HCEC 1CT (cell line): ENCODE data around the gene SKAP2.

Source experiments
- DNase-seq: peaks from one replicate; pipeline ENCODE4 v3.0.0-alpha.2; 2017

Gene SKAP2

GRCh38 chr7:26735976-26736600, 128.3 kb downstream of the SKAP2 start:
- DNase-seq, result no peak

GRCh38 chr7:26729150-26729775, 135.1 kb downstream of the SKAP2 start:
- no peak for DNase-seq

GRCh38 chr7:26726051-26726450, 138.3 kb downstream of the SKAP2 start:
- DNase-seq, result no peak

GRCh38 chr7:26724795-26725194, 139.6 kb downstream of the SKAP2 start:
- no peak for DNase-seq

GRCh38 chr7:26723129-26723528, 141.3 kb downstream of the SKAP2 start:
- DNase-seq, result no peak

- DNase-seq, result no peak
These were observed 142.9 kb downstream of the SKAP2 start for GRCh38 chr7:26721450-26721849.

- no peak for DNase-seq
These were observed 146.3 kb downstream of the SKAP2 start for GRCh38 chr7:26718063-26718462.

GRCh38 chr7:26714438-26714837, 150.0 kb downstream of the SKAP2 start:
- no peak for DNase-seq

GRCh38 chr7:26714006-26714405, 150.4 kb downstream of the SKAP2 start:
- DNase-seq, result no peak

- DNase-seq, result no peak
These were observed 155.0 kb downstream of the SKAP2 start for GRCh38 chr7:26709210-26709990.

- DNase-seq, result peak; percentile 96
These were observed 158.8 kb downstream of the SKAP2 start for GRCh38 chr7:26705567-26705966.

GRCh38 chr7:26704786-26705185, 159.6 kb downstream of the SKAP2 start:
- no peak for DNase-seq

- no peak for DNase-seq
These were observed 160.4 kb downstream of the SKAP2 start for GRCh38 chr7:26704036-26704435.

GRCh38 chr7:26700893-26701292, 163.5 kb downstream of the SKAP2 start:
- DNase-seq, result no peak

GRCh38 chr7:26700386-26700785, 164.0 kb downstream of the SKAP2 start:
- DNase-seq, result no peak

GRCh38 chr7:26699766-26700165, 164.6 kb downstream of the SKAP2 start:
- DNase-seq, result peak; percentile 12

GRCh38 chr7:26698806-26699205, 165.6 kb downstream of the SKAP2 start:
- no peak for DNase-seq

- no peak for DNase-seq
These were observed 166.2 kb downstream of the SKAP2 start for GRCh38 chr7:26698194-26698593.

GRCh38 chr7:26696978-26697377, 167.4 kb downstream of the SKAP2 start:
- no peak for DNase-seq

- no peak for DNase-seq
These were observed 168.2 kb downstream of the SKAP2 start for GRCh38 chr7:26696161-26696560.

GRCh38 chr7:26694713-26695112, 169.7 kb downstream of the SKAP2 start:
- no peak for DNase-seq

- DNase-seq, result no peak
These were observed 170.2 kb downstream of the SKAP2 start for GRCh38 chr7:26694141-26694540.

GRCh38 chr7:26691886-26692285, 172.5 kb downstream of the SKAP2 start:
- DNase-seq, result no peak

- no peak for DNase-seq
These were observed 173.0 kb downstream of the SKAP2 start for GRCh38 chr7:26691406-26691805.
